HepG2 (cell line): Measurements from ENCODE around the gene RAN.

ENCODE experiments used
- CHD4 ChIP-seq: fragments of 200-600 bp; sonication (generic); IDR thresholded peaks from 2 replicates; pipeline ENCODE4 v1.7.0; 2017; ENCODE audit warnings: mild to moderate bottlenecking, low read length, borderline replicate concordance
- CTCF ChIP-seq: sonication (generic); formaldehyde crosslinking; IDR thresholded peaks from 2 replicates; pipeline ENCODE4 v1.5.0; 2020; ENCODE audit warnings: mild to moderate bottlenecking, missing genetic modification reagents, moderate library complexity
- KAT8 ChIP-seq: IDR thresholded peaks from 2 replicates; pipeline ENCODE4 v1.6.1; 2016; ENCODE audit warnings: missing genetic modification reagents, missing compliant biosample characterization
- KLF9 ChIP-seq: IDR thresholded peaks from 2 replicates; pipeline ENCODE4 v1.6.1; 2016; ENCODE audit warnings: low read depth
- POLR2A ChIP-seq, 2 experiments: IDR thresholded peaks; 2 replicates each; pipeline ENCODE4 v1.6.1; 2011; ENCODE audit warnings: low read depth in 2 of 2, low read length in 2 of 2, mild to moderate bottlenecking in 1 of 2, moderate library complexity in 1 of 2; ENCODE audit not compliant: insufficient read depth in 1 of 2
- POLR2AphosphoS5 ChIP-seq: IDR thresholded peaks from 2 replicates; pipeline ENCODE4 v1.6.1; 2012; ENCODE audit warnings: low read depth, low read length
- TFDP2 ChIP-seq: sonication (generic); formaldehyde crosslinking; IDR thresholded peaks from 2 replicates; pipeline ENCODE4 v1.4.0; 2020; ENCODE audit warnings: missing genetic modification reagents
- TFE3 ChIP-seq: IDR thresholded peaks from 2 replicates; pipeline ENCODE4 v1.6.1; 2016
- ZNF496 ChIP-seq: sonication (generic); formaldehyde crosslinking; IDR thresholded peaks from 2 replicates; pipeline ENCODE4 v1.8.1; 2023; ENCODE audit warnings: mild to moderate bottlenecking, moderate library complexity, missing genetic modification reagents; ENCODE audit not compliant: insufficient replicate concordance
- ZNF720 ChIP-seq: sonication (generic); formaldehyde crosslinking; IDR thresholded peaks from 2 replicates; pipeline ENCODE4 v1.4.0; 2020; ENCODE audit warnings: missing genetic modification reagents

- peak; percentile 62 to 75 for TF ChIP-seq POLR2A (IDR thresholded peaks at IDR 0.05; ENCODE audit: insufficient read depth in 1 of 2, low read depth in 2 of 2, low read length in 2 of 2)
- no peak for TF ChIP-seq KLF9 (CRISPR knock-in tag)
- TF ChIP-seq ZNF720 (CRISPR knock-in tag), result no peak
- peak; percentile 80 for TF ChIP-seq TFDP2
- no peak for TF ChIP-seq TFE3 (CRISPR knock-in tag)
- TF ChIP-seq POLR2AphosphoS5, result peak; percentile 66
- no peak for TF ChIP-seq ZNF496 (CRISPR knock-in tag)
- peak; percentile 74 for TF ChIP-seq CHD4
- TF ChIP-seq CTCF (CRISPR knock-in tag), result no peak; the same call in 1 of the 2 replicates
- TF ChIP-seq KAT8 (CRISPR knock-in tag), result no peak
Measured at GRCh38 chr12:130871286-130872178, at the start of gene RAN.
